Colonic mucosa (tissue), 4 donors: Measurements from ENCODE around the gene RFTN2. TPM values are rescaled to one million over a fixed set of nuclear protein-coding genes. Genes with fewer than 3 reads are reported as not detected.
A peak's percentile ranks its signal among the peaks of the same experiment; 100 is the strongest.

Experiments
- DNase-seq: peaks from one replicate; pipeline ENCODE4 v3.0.0-alpha.2; 2020
- H3K27ac ChIP-seq: fragments of 200-600 bp; one replicate; pipeline ENCODE4 v1.8.0; 2021
- H3K27me3 ChIP-seq: fragments of 200-600 bp; one replicate; pipeline ENCODE4 v1.8.0; 2021
- H3K36me3 ChIP-seq: fragments of 200-600 bp; one replicate; pipeline ENCODE4 v1.8.0; 2021
- H3K4me1 ChIP-seq: fragments of 200-600 bp; one replicate; pipeline ENCODE4 v1.8.0; 2021; ENCODE audit warnings: mild to moderate bottlenecking
- H3K4me3 ChIP-seq: fragments of 200-600 bp; one replicate; pipeline ENCODE4 v1.8.0; 2021
- H3K9ac ChIP-seq, 2 donors: one replicate each; pipeline ENCODE4 v1.7.0; 2013; ENCODE audit warnings: control low read depth in 2 of 2, low read depth in 2 of 2, low read length in 2 of 2
- H3K9me3 ChIP-seq: fragments of 200-600 bp; one replicate; pipeline ENCODE4 v1.8.0; 2021
- intact Hi-C: fragments of 100-400 bp; cut with DNase I; formaldehyde crosslinking; loops from one replicate; pipeline ENCODE4 v1.14.1; 2022
- total RNA-seq, 2 donors: library from RNA; stranded (reverse); fragmentation: NEBNext Ultra II Directional in 1 of 2; extraction: Animal tissue kit (Norgen Biotek cat#: 25700) in 1 of 2; gene quantifications; one replicate each; pipeline ENCODE4 v1.2.1, GENCODE V29; 2021
- TF ChIP-seq, protein P1 (sequence below): fragments of 200-600 bp; IDR thresholded peaks from one replicate; pipeline ENCODE4 v1.8.0; 2022; ENCODE audit warnings: antibody characterized with exemption, mild to moderate bottlenecking
- donor health status: healthy.
- donor health status: DM: no; HTN: no; CAD: no.
- donor health status: DM: no; HTN: no; CAD: no.

RFTN2 gene
- total RNA-seq, 2 donors from 2014 or later = 0.49 to 2.2 TPM

DNA sequence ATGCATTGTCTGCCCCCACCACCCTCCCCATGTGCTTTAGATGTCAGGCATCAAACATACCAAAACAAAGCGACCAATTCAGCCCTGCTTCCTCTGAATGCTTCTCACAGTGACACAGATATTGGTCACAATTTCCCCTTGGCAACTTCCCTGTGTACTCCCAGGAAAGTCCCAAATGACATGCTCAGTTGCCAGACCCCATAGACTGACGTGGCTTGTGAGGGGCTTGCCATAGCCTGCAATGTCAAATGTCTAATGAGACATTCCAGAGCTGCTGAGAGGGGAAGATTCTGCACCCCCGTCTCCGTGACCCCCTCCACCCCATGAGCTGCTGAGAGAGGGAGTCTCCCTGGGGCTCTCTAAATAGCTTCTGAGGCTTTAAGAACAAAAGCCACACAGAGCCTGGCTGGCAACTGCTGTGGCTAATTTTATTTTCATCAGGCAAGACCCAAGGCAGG is 47.3 kb downstream of the RFTN2 start:
- H3K4me1 ChIP-seq = no peaks in the 10 kb centered on the region
- no peak overlapping the region for H3K4me3 ChIP-seq
- no peaks in the 10 kb centered on the region for H3K9me3 ChIP-seq
- no peak overlapping the region for H3K27ac ChIP-seq
- no peaks in the 10 kb centered on the region for H3K27me3 ChIP-seq
- TF ChIP-seq, protein P1, sequence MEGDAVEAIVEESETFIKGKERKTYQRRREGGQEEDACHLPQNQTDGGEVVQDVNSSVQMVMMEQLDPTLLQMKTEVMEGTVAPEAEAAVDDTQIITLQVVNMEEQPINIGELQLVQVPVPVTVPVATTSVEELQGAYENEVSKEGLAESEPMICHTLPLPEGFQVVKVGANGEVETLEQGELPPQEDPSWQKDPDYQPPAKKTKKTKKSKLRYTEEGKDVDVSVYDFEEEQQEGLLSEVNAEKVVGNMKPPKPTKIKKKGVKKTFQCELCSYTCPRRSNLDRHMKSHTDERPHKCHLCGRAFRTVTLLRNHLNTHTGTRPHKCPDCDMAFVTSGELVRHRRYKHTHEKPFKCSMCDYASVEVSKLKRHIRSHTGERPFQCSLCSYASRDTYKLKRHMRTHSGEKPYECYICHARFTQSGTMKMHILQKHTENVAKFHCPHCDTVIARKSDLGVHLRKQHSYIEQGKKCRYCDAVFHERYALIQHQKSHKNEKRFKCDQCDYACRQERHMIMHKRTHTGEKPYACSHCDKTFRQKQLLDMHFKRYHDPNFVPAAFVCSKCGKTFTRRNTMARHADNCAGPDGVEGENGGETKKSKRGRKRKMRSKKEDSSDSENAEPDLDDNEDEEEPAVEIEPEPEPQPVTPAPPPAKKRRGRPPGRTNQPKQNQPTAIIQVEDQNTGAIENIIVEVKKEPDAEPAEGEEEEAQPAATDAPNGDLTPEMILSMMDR = no peak
- intact Hi-C loops = no loop called here
- no peak for DNase-seq
- no peak overlapping the region for H3K9ac ChIP-seq
- H3K36me3 ChIP-seq = no peaks in the 10 kb centered on the region

DNA sequence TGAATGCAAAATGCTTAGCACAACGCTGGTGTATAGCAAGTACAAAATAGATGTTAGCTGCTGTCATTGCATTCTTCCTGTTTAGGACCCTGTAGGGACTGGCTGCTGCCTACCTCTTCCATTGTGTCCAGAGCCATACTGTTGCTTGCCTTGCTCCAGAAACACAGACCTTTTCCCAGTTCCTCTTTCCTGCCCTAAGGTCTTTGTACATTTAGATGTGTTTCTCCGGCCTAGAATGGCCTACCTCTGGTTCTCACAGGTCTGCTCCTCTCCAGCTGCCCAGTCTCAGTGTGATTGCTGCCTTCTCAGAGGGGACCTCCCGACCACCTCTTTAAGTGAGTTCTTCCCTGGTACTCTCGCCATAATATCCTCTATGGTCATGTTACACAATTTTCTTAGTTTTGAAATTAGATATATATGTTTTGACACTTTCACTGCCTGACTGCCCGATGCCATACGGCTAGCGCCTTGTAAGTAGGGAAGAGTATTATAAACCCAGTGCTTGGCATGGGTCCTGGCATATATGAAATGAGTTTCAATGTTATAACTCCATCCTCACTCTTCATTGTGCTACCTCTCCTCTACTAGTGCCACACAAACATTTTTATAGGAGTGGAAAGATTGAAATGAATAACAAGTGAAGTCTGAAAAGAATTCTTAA is 48.3 kb downstream of the RFTN2 start:
- Histone ChIP-seq H3K9me3 (no peaks in the 10 kb centered on the region), H3K4me1 (no peaks in the 10 kb centered on the region), H3K27ac (no peak overlapping the region), H3K27me3 (no peaks in the 10 kb centered on the region), H3K9ac (no peak overlapping the region), H3K36me3 (no peaks in the 10 kb centered on the region), H3K4me3 (no peak overlapping the region)
- TF ChIP-seq, protein P1 = no peak
- intact Hi-C loops = no loop called here
- no peak for DNase-seq

DNA sequence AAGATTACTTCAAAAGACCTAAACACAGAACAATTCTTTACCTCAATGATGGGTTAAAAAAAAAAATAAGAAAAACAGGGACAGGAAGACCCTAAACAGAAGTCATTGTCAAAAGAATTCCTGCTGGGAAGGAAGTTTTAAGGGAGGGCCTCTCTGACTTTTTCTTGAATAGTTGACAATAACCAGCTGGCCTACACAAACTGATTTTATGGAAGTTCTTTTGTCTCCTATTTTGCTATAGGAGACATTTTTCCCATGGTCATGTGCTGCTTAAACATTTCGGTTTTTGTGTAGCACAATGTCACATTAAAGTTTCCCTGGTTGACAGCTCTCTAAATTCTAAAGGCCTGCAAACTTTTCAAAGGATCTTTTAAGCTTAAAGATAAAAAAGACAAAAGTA is 55.3 kb downstream of the RFTN2 start:
- DNase-seq = no peak
- Histone ChIP-seq H3K4me3 (no peak overlapping the region), H3K9ac (no peak overlapping the region), H3K4me1 (no peaks in the 10 kb centered on the region), H3K9me3 (no peaks in the 10 kb centered on the region), H3K36me3 (no peaks in the 10 kb centered on the region), H3K27me3 (no peaks in the 10 kb centered on the region), H3K27ac (no peak overlapping the region)
- TF ChIP-seq, protein P1 = no peak
- intact Hi-C loops = no loop called here

DNA sequence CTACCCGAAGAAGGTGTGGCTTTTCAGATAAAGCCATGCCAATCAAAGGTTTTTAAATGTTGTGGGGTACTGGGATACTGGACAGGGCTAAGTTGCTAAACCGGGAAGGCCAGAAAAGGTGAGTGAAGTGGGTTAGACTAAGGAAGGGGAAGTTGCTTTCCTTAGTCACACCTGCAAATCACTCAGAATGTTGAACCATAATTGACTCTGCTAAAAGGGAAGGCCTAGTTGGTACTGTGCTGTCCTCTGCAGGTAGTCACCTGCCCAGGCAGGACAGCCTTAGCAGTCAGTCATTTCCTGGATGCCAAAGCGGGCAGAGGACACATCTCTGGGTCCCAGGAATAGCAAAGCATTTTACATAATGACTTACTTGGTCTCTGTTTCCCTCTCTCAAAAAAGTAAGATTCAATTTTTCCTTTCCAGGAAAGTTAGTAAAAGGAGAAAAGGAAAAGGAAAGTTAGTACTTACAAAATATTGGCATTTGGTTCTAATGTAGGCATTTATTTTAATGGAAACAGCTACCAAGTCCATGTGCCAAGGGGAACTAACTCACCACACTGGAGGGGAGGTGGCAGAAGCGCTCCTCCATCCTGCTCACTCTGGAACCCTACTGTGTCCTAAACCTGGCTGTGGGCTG is 60.3 kb downstream of the RFTN2 start:
- no peak overlapping the region for H3K4me3 ChIP-seq
- DNase-seq = peak; percentile 38
- intact Hi-C loops = no loop called here
- H3K9ac ChIP-seq = no peak overlapping the region
- no peaks in the 10 kb centered on the region for H3K9me3 ChIP-seq
- no peaks in the 10 kb centered on the region for H3K27me3 ChIP-seq
- TF ChIP-seq, protein P1 = peak; percentile 43
- peak overlapping the region; percentile 55 for H3K27ac ChIP-seq
- H3K36me3 ChIP-seq = no peaks in the 10 kb centered on the region
- H3K4me1 ChIP-seq = peaks cover 4% of the 10 kb centered on the region

DNA sequence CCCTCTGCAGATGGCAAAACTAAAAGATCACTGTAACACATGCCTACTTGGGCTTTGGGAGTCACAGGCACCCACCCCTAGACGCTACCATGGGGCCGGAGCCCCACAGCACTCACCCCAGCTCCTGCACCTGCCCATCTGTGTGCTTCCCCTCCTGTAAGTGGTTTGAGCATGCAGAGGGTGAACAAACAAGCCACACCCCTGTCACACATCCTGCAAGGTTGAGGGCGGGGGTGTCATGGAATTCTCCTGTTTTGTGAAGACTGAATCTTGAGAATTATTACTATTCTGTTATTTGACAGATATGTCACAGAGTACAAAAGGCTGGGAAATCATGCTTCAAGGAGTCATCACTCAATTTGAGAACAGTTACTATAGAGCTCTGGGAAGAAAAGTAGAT is 60.9 kb downstream of the RFTN2 start:
- TF ChIP-seq, protein P1 = no peak
- H3K4me3 ChIP-seq = no peak overlapping the region
- peak; percentile 51 for DNase-seq
- H3K4me1 ChIP-seq = peaks cover 4% of the 10 kb centered on the region
- intact Hi-C loops = no loop called here
- H3K36me3 ChIP-seq = no peaks in the 10 kb centered on the region
- no peaks in the 10 kb centered on the region for H3K9me3 ChIP-seq
- H3K27ac ChIP-seq = peak overlapping the region; percentile 55
- H3K9ac ChIP-seq = no peak overlapping the region
- no peaks in the 10 kb centered on the region for H3K27me3 ChIP-seq
